ENCODE data around the gene TRRAP.

The TRRAP gene

DNA sequence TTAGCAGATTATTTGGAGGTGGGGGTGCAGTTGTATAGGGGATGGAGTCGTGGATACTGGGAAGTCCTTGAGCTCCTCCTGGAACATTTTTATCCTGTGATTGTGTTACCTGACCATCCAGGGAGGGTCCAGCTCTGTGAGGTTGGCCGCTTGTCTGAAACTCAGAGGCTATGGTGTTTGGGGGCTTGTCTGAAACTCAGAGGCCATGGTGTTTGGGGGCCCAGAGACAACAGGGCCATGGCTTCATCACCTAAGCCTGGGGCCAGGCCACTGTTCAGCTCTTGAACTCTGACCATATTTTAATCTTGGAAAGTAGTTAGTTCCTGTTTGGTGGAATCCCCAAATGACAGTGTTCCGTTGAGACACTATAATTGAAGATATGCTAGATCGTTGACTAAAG lies 66.1 kb downstream of the TRRAP start:
- in situ Hi-C loops (cut with MboI; ENCODE audit: low sequenced_read_pairs): no loop called here

GRCh38 chr7:98945852-98946251 lies 67.5 kb downstream of the TRRAP start:
- in situ Hi-C loops (cut with MboI; ENCODE audit: low sequenced_read_pairs): no loop called here

DNA sequence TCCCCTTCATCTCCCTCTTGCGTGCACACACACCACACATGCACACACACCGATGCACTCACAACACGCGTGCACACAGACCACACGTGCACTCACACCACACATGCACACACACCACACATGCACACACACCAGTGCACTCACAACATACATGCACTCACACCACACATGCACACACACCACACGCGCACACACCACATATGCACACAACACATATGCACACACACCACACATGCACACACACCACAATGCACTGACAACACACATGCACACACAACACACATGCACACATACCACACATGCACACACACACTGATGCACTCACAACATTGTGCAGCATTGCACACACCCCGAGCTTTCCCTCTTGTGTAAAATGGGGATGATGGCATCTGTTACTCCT lies 68.1 kb downstream of the TRRAP start:
- in situ Hi-C loops (cut with MboI; ENCODE audit: low sequenced_read_pairs): no loop called here

DNA sequence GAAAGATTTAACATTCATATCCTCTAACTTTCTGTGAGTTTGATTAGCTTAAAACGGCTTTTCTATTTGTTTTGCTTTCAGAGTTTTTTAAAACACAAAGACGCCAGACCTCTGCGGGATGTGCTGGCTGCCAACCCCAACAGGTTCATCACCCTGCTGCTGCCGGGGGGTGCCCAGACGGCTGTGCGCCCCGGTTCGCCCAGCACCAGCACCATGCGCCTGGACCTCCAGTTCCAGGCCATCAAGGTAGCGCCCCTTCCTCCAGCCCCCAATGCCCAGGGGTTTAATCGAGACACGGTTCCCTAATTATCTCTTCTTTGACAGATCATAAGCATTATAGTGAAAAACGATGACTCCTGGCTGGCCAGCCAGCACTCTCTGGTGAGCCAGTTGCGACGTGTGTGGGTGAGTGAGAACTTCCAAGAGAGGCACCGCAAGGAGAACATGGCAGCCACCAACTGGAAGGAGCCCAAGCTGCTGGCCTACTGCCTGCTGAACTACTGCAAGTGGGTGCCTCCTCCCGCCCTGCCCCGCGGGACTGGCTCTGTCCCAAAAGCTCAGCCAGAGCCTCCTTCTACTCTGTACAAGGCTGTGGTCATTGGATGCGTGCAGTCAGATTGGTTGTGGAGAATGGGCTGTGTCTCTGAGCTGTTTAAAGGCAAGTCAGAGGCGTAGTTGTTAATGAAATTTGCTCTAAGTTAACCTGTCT lies 71.2 kb downstream of the TRRAP start:
- in situ Hi-C loops (cut with MboI; ENCODE audit: low sequenced_read_pairs): no loop called here

DNA sequence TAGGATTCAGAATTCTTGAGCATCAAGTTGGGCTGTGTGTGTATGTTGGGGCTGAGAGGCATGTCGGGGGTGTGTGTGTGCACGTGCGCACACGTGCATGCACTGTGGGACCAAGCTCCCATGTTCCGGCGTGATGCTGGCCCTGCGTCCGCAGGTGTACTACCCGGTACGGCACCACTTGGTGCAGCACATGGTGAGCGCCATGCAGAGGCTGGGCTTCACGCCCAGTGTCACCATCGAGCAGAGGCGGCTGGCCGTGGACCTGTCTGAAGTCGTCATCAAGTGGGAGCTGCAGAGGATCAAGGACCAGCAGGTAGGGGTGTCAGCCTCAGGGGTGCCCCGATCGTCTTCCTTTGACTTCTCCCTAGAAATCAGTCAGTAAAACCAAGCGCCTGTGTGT lies 77.7 kb downstream of the TRRAP start:
- in situ Hi-C loops (cut with MboI; ENCODE audit: low sequenced_read_pairs): no loop called here

DNA sequence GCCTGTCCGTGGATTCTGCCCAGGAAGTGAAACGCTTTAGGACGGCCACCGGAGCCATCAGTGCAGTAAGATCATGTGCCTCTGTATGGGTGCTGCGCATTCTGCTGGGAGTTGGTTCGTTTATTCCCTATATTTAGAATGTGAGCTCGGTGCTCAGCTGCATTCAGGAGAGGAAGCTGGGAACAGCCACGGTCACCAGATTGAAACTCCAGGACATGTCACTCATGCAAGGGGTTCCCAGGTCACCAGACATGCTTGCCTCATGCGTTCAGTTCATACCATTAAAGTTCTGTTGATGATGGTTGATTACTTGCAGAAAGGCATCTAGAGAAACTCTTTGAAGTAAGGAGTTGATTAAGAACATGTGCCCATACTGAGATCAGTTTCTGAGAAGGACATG lies 78.1 kb downstream of the TRRAP start:
- in situ Hi-C loops (cut with MboI; ENCODE audit: low sequenced_read_pairs): no loop called here

DNA sequence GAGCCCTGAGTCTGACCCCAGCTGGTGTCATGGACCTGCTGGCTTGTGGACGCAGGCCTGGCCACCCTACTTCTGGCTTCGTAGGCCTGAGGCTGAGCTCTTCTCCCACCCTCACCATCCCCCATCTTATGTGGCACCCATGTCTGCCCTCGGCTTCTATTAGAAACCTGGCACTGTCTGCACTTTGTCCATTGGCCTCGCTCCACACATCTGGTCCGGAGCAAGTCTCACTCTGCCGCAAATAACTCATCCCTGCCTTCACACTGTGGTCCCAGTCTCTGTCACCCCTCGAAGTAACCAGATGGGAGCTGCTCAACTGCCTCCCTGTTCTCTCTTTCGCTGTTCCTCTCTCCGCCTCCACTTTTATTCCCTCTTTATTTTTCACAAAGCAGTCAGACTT lies 78.6 kb downstream of the TRRAP start:
- in situ Hi-C loops (cut with MboI; ENCODE audit: low sequenced_read_pairs): no loop called here

- in situ Hi-C loops (cut with MboI; ENCODE audit: low sequenced_read_pairs): no loop called here
Observed at GRCh38 chr7:98957766-98958165, 79.4 kb downstream of the TRRAP start.

DNA sequence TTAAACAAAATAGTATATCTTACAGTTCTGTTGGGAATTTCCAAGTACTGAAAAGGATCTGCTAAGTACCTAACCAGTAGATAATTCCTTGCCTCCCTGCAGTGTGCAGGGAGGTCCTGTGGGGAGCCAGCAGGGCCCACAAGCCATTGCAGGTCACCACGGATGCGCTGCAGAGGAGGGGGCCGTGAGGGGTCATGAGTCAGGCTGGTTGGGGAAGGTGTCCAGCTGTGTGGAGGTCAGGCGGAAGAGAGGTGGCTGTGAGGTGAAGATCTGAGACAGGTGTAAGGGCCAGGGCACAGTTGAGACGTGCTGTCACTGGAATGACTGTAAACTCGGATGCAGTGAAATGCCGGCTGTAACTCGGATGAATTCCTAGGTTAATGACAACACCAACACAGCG lies 80.6 kb downstream of the TRRAP start:
- in situ Hi-C loops (cut with MboI; ENCODE audit: low sequenced_read_pairs): no loop called here

DNA sequence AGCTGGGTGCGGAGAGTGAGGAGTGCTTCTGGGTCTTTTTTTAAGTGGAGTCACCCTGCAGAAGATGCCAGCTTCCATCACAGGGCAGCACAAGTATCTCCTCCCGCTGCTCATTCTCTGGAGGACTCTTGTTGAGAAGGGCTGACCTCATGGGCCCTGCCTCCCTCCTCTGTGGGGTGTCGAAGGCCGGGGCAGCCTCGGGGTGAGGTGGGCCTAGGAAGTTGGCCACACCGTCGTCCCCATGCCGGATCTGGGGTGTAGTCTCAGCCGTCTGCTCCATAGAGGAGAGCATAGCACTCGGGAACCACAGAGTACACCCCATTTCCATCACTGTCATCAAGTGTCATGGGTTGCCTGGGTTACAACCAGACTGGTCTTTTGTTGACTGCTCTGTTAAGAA lies 85.0 kb downstream of the TRRAP start:
- in situ Hi-C loops (cut with MboI; ENCODE audit: low sequenced_read_pairs): no loop called here

DNA sequence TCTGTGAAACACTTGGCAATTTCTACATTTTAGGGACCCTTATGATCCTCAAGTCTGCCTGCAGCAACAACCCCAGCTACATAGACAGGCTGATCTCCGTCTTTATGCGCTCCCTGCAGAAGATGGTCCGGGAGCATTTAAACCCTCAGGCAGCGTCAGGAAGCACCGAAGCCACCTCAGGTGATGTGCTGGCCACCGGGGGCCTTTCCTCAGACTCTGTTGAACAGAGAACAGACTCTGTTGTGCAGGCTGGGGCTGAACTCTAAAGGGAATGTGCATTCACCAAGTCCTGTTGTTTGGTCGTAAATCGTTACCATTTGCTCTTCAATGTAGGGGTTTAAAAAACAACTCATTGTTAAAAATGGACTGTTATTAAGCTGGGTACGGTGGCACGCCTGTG lies 86.3 kb downstream of the TRRAP start:
- in situ Hi-C loops (cut with MboI; ENCODE audit: low sequenced_read_pairs): no loop called here

DNA sequence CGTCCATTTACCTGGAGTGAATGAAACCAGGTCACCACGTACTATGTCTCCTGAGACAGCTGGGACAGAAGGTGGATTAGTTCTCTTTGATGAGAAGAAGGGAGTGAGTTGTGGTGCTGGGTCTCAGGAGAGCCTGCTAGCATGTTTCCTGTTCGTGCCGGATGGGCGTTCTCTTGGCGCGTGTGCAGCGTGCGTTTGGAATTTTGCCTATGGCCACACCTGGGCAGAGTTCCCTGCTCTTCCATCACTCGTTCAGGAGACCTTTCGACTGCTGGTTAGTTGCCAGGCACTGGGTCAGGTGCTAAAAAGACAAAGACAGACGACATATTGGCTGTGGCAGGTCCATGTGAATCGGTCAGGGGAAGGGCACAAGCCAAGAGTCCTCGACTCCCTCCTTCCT lies 90.3 kb downstream of the TRRAP start:
- in situ Hi-C loops (cut with MboI; ENCODE audit: low sequenced_read_pairs): no loop called here

DNA sequence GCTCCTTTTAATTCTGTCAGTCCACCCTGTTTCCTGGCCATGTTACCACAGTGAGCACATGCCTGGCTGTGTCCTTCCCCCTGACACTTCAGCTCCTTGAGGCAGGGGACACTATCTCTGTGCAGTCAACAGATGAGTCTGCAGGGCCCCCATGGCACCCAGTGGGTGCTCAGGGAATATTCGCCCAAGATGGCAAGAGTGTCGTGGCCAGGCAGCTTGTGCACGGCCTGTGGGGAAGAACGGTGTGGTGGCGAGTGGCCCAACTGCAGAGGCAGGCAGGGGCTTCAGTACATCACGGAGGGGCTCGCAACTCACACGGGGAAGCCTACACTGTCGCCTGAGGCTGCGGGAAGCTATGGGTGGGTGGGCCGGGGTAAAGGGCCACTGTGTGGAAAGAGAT lies 91.1 kb downstream of the TRRAP start:
- in situ Hi-C loops (cut with MboI; ENCODE audit: low sequenced_read_pairs): no loop called here

DNA sequence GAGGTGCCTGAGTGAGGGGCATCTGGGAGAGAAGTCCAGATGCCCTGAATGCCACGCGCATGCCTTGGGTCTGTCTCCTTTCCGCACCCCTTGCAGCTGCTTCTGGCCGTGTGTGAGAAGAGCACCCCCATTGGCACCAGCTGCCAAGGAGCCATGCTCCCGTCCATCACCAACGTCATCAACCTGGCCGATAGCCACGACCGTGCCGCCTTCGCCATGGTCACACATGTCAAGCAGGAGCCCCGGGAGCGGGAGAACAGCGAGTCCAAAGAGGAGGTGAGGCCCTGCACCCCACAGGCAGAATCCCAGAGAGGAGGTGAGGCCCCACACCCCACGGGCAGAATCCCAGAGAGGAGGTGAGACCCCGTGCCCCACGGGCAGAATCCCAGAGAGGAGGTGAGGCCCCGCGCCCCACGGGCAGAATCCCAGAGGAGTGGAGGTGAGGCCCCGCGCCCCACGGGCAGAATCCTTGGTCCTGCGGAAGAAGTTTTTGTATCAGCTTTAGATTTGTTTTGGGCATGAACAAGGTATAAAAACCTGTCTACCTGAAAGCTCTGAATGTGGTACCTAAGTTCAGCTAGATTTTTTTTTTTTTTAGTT lies 91.8 kb downstream of the TRRAP start:
- in situ Hi-C loops (cut with MboI; ENCODE audit: low sequenced_read_pairs): no loop called here

DNA sequence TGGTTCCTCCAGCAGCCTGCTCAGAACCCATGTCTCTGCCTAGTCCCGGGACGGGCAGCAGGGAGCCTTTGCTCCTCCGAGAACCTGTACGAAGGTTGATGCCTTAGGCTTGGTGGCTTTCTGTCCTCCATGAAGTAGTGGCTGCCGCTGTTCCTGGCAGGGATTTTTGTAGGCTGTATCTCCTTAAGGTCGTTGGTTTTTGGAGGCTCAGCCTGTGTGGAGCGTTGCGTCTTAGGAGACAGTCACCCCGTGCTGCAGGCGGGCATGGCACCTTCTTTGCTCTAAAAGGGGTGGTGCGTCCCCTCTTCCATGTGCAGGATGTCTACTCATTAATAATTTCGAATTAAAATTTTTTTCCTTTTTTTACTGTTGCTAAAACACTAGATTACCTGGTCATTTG lies 92.5 kb downstream of the TRRAP start:
- in situ Hi-C loops (cut with MboI; ENCODE audit: low sequenced_read_pairs): no loop called here

GRCh38 chr7:98974205-98974604 lies 95.9 kb downstream of the TRRAP start:
- in situ Hi-C loops (cut with MboI; ENCODE audit: low sequenced_read_pairs): no loop called here

GRCh38 chr7:98974906-98975816 lies 96.8 kb downstream of the TRRAP start:
- in situ Hi-C loops (cut with MboI; ENCODE audit: low sequenced_read_pairs): no loop called here

- in situ Hi-C loops (cut with MboI; ENCODE audit: low sequenced_read_pairs): no loop called here
Observed at GRCh38 chr7:98976396-98977185, 98.3 kb downstream of the TRRAP start.

GRCh38 chr7:98978672-98979071 lies 100.3 kb downstream of the TRRAP start:
- in situ Hi-C loops (cut with MboI; ENCODE audit: low sequenced_read_pairs): no loop called here

DNA sequence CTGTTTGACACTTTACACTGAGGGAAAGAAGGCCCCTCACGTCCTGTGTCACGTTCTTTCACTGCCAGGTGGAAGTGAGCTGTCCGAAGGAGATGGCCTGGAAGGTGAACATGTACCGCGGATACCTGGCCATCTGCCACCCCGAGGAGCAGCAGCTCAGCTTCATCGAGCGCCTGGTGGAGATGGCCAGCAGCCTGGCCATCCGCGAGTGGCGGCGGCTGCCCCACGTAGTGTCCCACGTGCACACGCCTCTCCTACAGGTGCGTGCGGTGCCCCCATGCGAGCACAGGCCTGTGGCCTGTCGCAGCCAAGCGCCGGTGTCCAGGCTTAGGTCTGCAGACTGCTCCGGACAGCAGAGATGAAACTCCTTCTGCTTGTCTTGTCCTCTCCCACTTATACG lies 103.4 kb downstream of the TRRAP start:
- in situ Hi-C loops (cut with MboI; ENCODE audit: low sequenced_read_pairs): no loop called here

GRCh38 chr7:98982686-98983085 lies 104.4 kb downstream of the TRRAP start:
- in situ Hi-C loops (cut with MboI; ENCODE audit: low sequenced_read_pairs): no loop called here
